Activated T-cell treated with anti-CD3 and anti-CD28 coated beads, Interleukin-2, amount 50 U/mL, for 48 hours (primary cell): ENCODE data around the gene ENTREP3.

ENCODE experiments used
- DNase-seq, 2 experiments: peaks; one replicate each; pipeline ENCODE4 v3.0.0-alpha.2; 2020

The ENTREP3 gene

GRCh38 chr1:155197901-155198546 lies 57.3 kb downstream of the ENTREP3 start:
- no peak for DNase-seq
